ENCODE measurements around the gene EFCAB6. TPM values are rescaled to one million over a fixed set of nuclear protein-coding genes. Genes with fewer than 3 reads are reported as not detected.

EFCAB6 gene
- total and polyA plus RNA-seq, 2 donors (not counting 3 experiments of a cell fraction or from before 2014, with no cell fraction given): 0.07 to 0.31 TPM

DNA sequence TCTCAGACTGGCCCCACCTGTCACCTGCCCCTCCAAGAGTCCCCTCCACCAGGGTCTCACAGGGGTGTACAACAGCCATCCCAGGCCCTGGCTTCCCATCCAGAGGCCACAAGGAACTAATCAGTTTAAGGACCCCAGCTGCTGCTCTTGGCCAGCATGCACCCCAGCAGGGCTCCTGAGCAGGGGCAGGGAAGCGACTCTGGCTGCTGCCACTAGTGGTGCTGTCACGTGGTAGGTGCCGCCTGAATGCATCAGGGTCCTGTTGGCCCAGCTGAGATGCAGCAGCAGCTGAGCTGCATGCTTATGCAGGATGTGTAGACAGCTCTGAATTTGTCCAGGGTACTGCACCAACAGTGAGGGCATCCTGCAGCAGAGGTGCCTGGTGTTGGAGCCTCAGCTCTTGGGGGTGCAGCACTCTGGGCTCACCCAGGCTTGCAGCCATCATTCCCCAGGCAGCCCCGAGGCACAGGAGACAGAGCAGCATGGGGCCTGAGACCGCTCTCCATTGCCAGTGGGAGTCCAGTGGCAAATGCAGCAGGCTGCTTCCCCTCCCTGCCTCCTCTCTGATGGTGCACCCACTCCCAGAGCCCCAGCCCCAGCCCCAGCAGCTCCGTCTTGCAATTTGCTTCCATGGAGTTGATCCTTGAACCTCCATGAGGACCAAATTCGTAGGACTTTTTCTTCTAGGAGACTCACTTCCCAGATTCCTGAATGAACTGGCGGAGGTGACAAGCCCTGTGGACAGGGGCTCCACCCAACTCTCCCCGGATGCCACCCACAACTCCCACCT is 301.6 kb downstream of the EFCAB6 start:
- no peak overlapping the region for H3K4me2 ChIP-seq (ENCODE audit: insufficient read depth, low read length)
- no peak for FAIRE-seq
- H4K20me1 ChIP-seq (replicated peaks; ENCODE audit: control insufficient read depth, extremely low read depth, insufficient read depth, low read length): no peaks in the 10 kb centered on the region
- no peak overlapping the region for H3K27ac ChIP-seq (ENCODE audit: insufficient read depth, low read depth, low read length)
- no peaks in the 10 kb centered on the region for H3K79me2 ChIP-seq (ENCODE audit: control insufficient read depth, insufficient read depth, low read length)
- ChIA-PET POLR2A (no interaction called here), CTCF (no interaction called here)
- BruUV-seq (replicated peaks): no TSS peak
- no peaks in the 10 kb centered on the region for H3K9me1 ChIP-seq (replicated peaks; ENCODE audit: control insufficient read depth, extremely low read depth, insufficient read depth, low read length)
- H3K36me3 ChIP-seq (ENCODE audit: control insufficient read depth in 2 of 2, extremely low read depth in 1 of 2, insufficient read depth in 2 of 2, low read length in 2 of 2): no peaks in the 10 kb centered on the region
- intact Hi-C loops (cut with micrococcal nuclease) (no loop called here), dilution Hi-C loops (cut with MboI; ENCODE audit: extremely low pct_ligation_motif_present, low sequenced_read_pairs) (no loop called here)
- H3K9ac ChIP-seq (replicated peaks; ENCODE audit: extremely low read depth, insufficient read depth, low read length): no peak overlapping the region
- H3K9me3 ChIP-seq (replicated peaks; ENCODE audit: control insufficient read depth, insufficient read depth, low read length): peaks cover 2% of the 10 kb centered on the region
- H3K27me3 ChIP-seq (ENCODE audit: control insufficient read depth in 2 of 2, insufficient read depth in 2 of 2, low read length in 2 of 2): no peaks in the 10 kb centered on the region
- no peak overlapping the region for H3K4me3 ChIP-seq (replicated peaks in 1 of 3; ENCODE audit: insufficient read depth in 1 of 3, low read depth in 1 of 3, low read length in 3 of 3)
- no peak for TF ChIP-seq MYC (IDR thresholded peaks at IDR 0.05; ENCODE audit: low read depth, low read length)
- no peak for TF ChIP-seq EZH2 (IDR thresholded peaks at IDR 0.05; ENCODE audit: borderline replicate concordance, low read depth, low read length, severe bottlenecking)
- TF ChIP-seq, protein P1, sequence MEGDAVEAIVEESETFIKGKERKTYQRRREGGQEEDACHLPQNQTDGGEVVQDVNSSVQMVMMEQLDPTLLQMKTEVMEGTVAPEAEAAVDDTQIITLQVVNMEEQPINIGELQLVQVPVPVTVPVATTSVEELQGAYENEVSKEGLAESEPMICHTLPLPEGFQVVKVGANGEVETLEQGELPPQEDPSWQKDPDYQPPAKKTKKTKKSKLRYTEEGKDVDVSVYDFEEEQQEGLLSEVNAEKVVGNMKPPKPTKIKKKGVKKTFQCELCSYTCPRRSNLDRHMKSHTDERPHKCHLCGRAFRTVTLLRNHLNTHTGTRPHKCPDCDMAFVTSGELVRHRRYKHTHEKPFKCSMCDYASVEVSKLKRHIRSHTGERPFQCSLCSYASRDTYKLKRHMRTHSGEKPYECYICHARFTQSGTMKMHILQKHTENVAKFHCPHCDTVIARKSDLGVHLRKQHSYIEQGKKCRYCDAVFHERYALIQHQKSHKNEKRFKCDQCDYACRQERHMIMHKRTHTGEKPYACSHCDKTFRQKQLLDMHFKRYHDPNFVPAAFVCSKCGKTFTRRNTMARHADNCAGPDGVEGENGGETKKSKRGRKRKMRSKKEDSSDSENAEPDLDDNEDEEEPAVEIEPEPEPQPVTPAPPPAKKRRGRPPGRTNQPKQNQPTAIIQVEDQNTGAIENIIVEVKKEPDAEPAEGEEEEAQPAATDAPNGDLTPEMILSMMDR (IDR thresholded peaks at IDR 0.05; ENCODE audit: extremely low read depth in 1 of 2, insufficient read depth in 1 of 2, low read depth in 1 of 2, low read length in 2 of 2): no peak
- TF ChIP-seq, protein P2, sequence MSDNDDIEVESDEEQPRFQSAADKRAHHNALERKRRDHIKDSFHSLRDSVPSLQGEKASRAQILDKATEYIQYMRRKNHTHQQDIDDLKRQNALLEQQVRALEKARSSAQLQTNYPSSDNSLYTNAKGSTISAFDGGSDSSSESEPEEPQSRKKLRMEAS (IDR thresholded peaks at IDR 0.05; ENCODE audit: insufficient read depth, insufficient read length): no peak
- TF ChIP-seq JUN (IDR thresholded peaks at IDR 0.05; ENCODE audit: borderline replicate concordance, insufficient read depth, insufficient read length, low read depth): no peak
- H2AFZ ChIP-seq (ENCODE audit: low read depth, low read length): no peak overlapping the region
- no peak for DNase-seq (ENCODE audit: low read depth, low spot score)
- no peaks in the 10 kb centered on the region for H3K4me1 ChIP-seq (ENCODE audit: control insufficient read depth, extremely low read depth, insufficient read depth, low read length)

Data from endothelial cell of umbilical vein (primary cell).